Measurements from ENCODE around the gene MAP3K3. TPM values are rescaled to one million over a fixed set of nuclear protein-coding genes. Genes with fewer than 3 reads are reported as not detected.

MAP3K3 gene
- polyA plus RNA-seq, 2 of the 4 experiments (the other 2 are of a cell fraction): 10.8 to 11.2 TPM

GRCh38 chr17:63579633-63580032 lies 42.6 kb upstream of the MAP3K3 start (continued):
- TF ChIP-seq REST (IDR thresholded peaks at IDR 0.05) (no peak), TP53 (CRISPR knock-in tag; IDR thresholded peaks at IDR 0.05) (no peak), NFE2L2 (conservative IDR thresholded peaks at IDR 0.05; ENCODE audit: low read length) (no peak), MAZ (IDR thresholded peaks at IDR 0.05; ENCODE audit: borderline replicate concordance, low read depth, low read length) (no peak), ATOH8 (CRISPR knock-in tag; IDR thresholded peaks at IDR 0.05; ENCODE audit: low read depth) (no peak), FOSB (CRISPR knock-in tag; IDR thresholded peaks at IDR 0.05) (no peak), ZC3H11A (IDR thresholded peaks at IDR 0.05) (no peak), EHMT2 (IDR thresholded peaks at IDR 0.05; ENCODE audit: low read depth) (no peak), CHD2 (IDR thresholded peaks at IDR 0.05; ENCODE audit: low read length, partially characterized antibody) (no peak), HOXA7 (CRISPR knock-in tag; IDR thresholded peaks at IDR 0.05) (no peak), RFX5 (IDR thresholded peaks at IDR 0.05) (no peak)

- ChIA-PET POLR2A (interaction anchor here (1.5 kb wide), 1 partner anchor 13 kb away, joined by 3 read pairs; the partner anchor contains the start of gene TACO1), CTCF (interaction anchor here (0.8 to 1.7 kb wide), 5 partner anchors 24 to 162 kb away, joined by 3 to 9 read pairs (median 3); no protein-coding TSS in a partner anchor)
- Histone ChIP-seq H3K27ac (no peak overlapping the region), H3K4me2 (no peak overlapping the region), H3K4me3 (no peak overlapping the region), H3K4me1 (0 out of 3 replicates have a peak, but pooled peaks cover 7% of the 10 kb centered on the region), H3K9me3 (no peaks in the 10 kb centered on the region)
- FAIRE-seq (no peak), DNase-seq (ENCODE audit: low read depth in 1 of 2, low spot score in 1 of 2) (no peak), ATAC-seq (no peak)
- no peak for TF ChIP-seq MAFK (IDR thresholded peaks at IDR 0.05; ENCODE audit: partially characterized antibody)
- TF ChIP-seq ATOH8 (CRISPR knock-in tag; IDR thresholded peaks at IDR 0.05; ENCODE audit: low read depth): no peak
- TF ChIP-seq CTCF (IDR thresholded peaks at IDR 0.05): no peak
- no peak for TF ChIP-seq FOSB (CRISPR knock-in tag; IDR thresholded peaks at IDR 0.05)
- no peak for TF ChIP-seq EP300 (IDR thresholded peaks at IDR 0.05)
- TF ChIP-seq CEBPB (IDR thresholded peaks at IDR 0.05): no peak
- 82% methylated on average over 5 of the region's 5 CpGs for WGBS (ENCODE audit: missing lambda C conversion rate)
These were observed 34.4 kb upstream of the MAP3K3 start for GRCh38 chr17:63587770-63588169.

GRCh38 chr17:63588797-63589196 lies 33.4 kb upstream of the MAP3K3 start:
- no peak for FAIRE-seq
- CTCF ChIA-PET: interaction anchor here (0.7 kb wide), 1 partner anchor 39 kb away, joined by 3 read pairs; no protein-coding TSS in a partner anchor
- WGBS (ENCODE audit: missing lambda C conversion rate): 83% methylated on average over 11 of the region's 11 CpGs

More at GRCh38 chr17:63588797-63589196, 33.4 kb upstream of the MAP3K3 start:
- TF ChIP-seq USF2 (IDR thresholded peaks at IDR 0.05) (no peak), ZFP36 (IDR thresholded peaks at IDR 0.05; ENCODE audit: borderline replicate concordance, partially characterized antibody) (no peak), CBX8 (IDR thresholded peaks at IDR 0.05) (no peak), CEBPB (IDR thresholded peaks at IDR 0.05) (no peak), RAD21 (conservative IDR thresholded peaks at IDR 0.05 in 1 of 2, IDR thresholded peaks at IDR 0.05 in 1 of 2) (no peak)
- DNase-seq (ENCODE audit: low read depth in 1 of 2, low spot score in 1 of 2): no peak
- POLR2A ChIA-PET: no interaction called here
- Histone ChIP-seq H3K4me2 (no peak overlapping the region), H3K27ac (no peak overlapping the region), H3K9me3 (no peaks in the 10 kb centered on the region), H3K4me3 (no peak overlapping the region), H3K4me1 (0 out of 3 replicates have a peak, but pooled peaks cover 7% of the 10 kb centered on the region)
- ATAC-seq: no peak

Measured in A549 (cell line).